Measurements from ENCODE around the gene ATP8A2.

Gene ATP8A2

GRCh38 chr13:26015271-26016125 is 643.7 kb downstream of the ATP8A2 start:
- H3K27ac ChIP-seq: no peak overlapping the region
- TF ChIP-seq CTCF (IDR thresholded peaks at IDR 0.05) (no peak), ZFX (IDR thresholded peaks at IDR 0.05; ENCODE audit: borderline replicate concordance) (no peak)

GRCh38 chr13:26016189-26016588 is 644.4 kb downstream of the ATP8A2 start:
- TF ChIP-seq ZFX (IDR thresholded peaks at IDR 0.05; ENCODE audit: borderline replicate concordance) (no peak), CTCF (IDR thresholded peaks at IDR 0.05) (no peak)
- H3K27ac ChIP-seq: no peak overlapping the region

GRCh38 chr13:26017196-26017921 is 645.6 kb downstream of the ATP8A2 start:
- no peak overlapping the region for H3K27ac ChIP-seq
- no peak for TF ChIP-seq CTCF (IDR thresholded peaks at IDR 0.05)
- no peak for TF ChIP-seq ZFX (IDR thresholded peaks at IDR 0.05; ENCODE audit: borderline replicate concordance)

- TF ChIP-seq CTCF (IDR thresholded peaks at IDR 0.05): no peak
- H3K27ac ChIP-seq: no peak overlapping the region
Observed at GRCh38 chr13:26017932-26018665, 646.3 kb downstream of the ATP8A2 start.

GRCh38 chr13:26019251-26019650 is 647.5 kb downstream of the ATP8A2 start:
- H3K27ac ChIP-seq: no peak overlapping the region
- TF ChIP-seq CTCF (IDR thresholded peaks at IDR 0.05) (no peak), ZFX (IDR thresholded peaks at IDR 0.05; ENCODE audit: borderline replicate concordance) (no peak)

- TF ChIP-seq CTCF (IDR thresholded peaks at IDR 0.05): no peak
- TF ChIP-seq ZFX (IDR thresholded peaks at IDR 0.05; ENCODE audit: borderline replicate concordance): no peak
- no peak overlapping the region for H3K27ac ChIP-seq
Observed at GRCh38 chr13:26019881-26020870, 648.4 kb downstream of the ATP8A2 start.

All from 22Rv1 (cell line).